Measurements from ENCODE around the gene CBX8.

CBX8 gene

GRCh38 chr17:79801156-79802038 lies 4.5 kb upstream of the CBX8 start:
- H3K27ac ChIP-seq = peak overlapping the region; percentile 78
- TF ChIP-seq ZFX (IDR thresholded peaks at IDR 0.05; ENCODE audit: borderline replicate concordance) (no peak), CTCF (IDR thresholded peaks at IDR 0.05) (no peak)

- TF ChIP-seq CTCF (IDR thresholded peaks at IDR 0.05) (no peak), ZFX (IDR thresholded peaks at IDR 0.05; ENCODE audit: borderline replicate concordance) (no peak)
- H3K27ac ChIP-seq = peak overlapping the region; percentile 78
Measured at GRCh38 chr17:79800325-79801155, 3.7 kb upstream of the CBX8 start.

GRCh38 chr17:79799538-79800324 lies 2.9 kb upstream of the CBX8 start:
- no peak for TF ChIP-seq ZFX (IDR thresholded peaks at IDR 0.05; ENCODE audit: borderline replicate concordance)
- no peak for TF ChIP-seq CTCF (IDR thresholded peaks at IDR 0.05)
- peak overlapping the region; percentile 78 for H3K27ac ChIP-seq

- TF ChIP-seq CTCF (IDR thresholded peaks at IDR 0.05) (no peak), ZFX (IDR thresholded peaks at IDR 0.05; ENCODE audit: borderline replicate concordance) (no peak)
- peak overlapping the region; percentile 78 for H3K27ac ChIP-seq
Measured at GRCh38 chr17:79799174-79799537, 2.3 kb upstream of the CBX8 start.

DNA sequence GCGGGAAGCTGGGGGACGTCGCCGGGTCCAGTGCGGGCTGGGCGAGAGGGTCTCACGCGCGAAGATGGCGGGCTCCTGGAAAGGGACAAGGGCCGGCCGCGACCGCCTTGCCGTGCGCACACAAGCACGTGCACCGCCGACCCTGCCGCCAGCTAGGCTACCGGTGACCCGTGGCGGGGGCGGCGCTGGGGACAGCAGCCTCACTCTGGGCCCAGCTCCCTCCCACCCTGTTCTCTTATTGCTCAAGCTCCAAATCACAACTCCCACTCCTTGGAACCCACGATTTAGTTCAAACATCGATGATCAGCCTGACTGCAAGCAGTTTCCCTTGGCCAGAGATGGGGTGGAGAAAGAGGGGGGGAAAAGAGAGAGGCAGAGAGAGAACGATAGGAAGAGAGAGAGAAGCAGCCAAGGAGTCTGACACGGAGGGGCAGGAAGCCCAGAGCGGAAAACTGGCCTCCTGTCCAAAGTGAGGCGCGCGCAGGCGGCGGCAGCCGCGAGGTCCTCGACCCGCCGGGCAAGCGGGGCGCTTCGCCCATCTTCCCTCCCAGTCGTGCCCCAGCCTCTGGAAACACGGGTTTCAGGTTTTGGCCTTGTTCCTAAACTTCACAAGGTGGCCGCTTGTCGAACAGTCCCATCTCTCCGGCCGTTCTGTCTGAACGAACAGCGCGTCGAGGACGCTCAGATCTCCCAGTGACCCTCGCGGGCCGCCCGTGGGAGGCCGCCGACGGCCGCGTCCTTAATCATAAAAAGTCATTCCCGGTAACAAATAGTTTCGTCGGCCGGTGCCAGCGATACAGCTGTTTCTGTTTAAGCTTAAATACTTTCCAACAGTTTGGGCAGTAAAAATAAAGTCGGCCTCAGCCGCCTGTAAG lies 1.7 kb upstream of the CBX8 start:
- H3K27ac ChIP-seq = peak overlapping the region; percentile 79
- TF ChIP-seq CTCF (IDR thresholded peaks at IDR 0.05) (no peak), ZFX (IDR thresholded peaks at IDR 0.05; ENCODE audit: borderline replicate concordance) (no peak)

GRCh38 chr17:79797492-79798298 lies 818 bp upstream of the CBX8 start:
- TF ChIP-seq ZFX (IDR thresholded peaks at IDR 0.05; ENCODE audit: borderline replicate concordance) (no peak), CTCF (IDR thresholded peaks at IDR 0.05) (no peak)
- H3K27ac ChIP-seq = peak overlapping the region; percentile 79

All from 22Rv1 (cell line).